ENCODE results near the gene KLHDC1.
"Not testable (repeated sequence)": the region's sequence is repeated elsewhere in the genome, so short reads cannot be mapped to it uniquely, and the experiment has no call there.

Gene KLHDC1

GRCh38 chr14:49692811-49693734 lies at the start of gene KLHDC1:
KLHDC1 (plus strand) TSS chr14:49693120; CDS start chr14:49693195, 75 bp downstream.
- TF ChIP-seq EZH2 (IDR thresholded peaks at IDR 0.05; ENCODE audit: borderline replicate concordance, low read length) = no peak
- no peak for TF ChIP-seq CTCF (IDR thresholded peaks at IDR 0.05; ENCODE audit: low read length)
- Histone ChIP-seq H3K4me1 (ENCODE audit: insufficient read depth, low read length, severe bottlenecking) (peaks cover 36% of the 10 kb centered on the region), H3K4me3 (ENCODE audit: low read depth, low read length, poor library complexity, severe bottlenecking) (peak within 1 kb of the TSS; percentile 74), H3K9me3 (ENCODE audit: low read length) (no peaks in the 10 kb centered on the region), H3K27me3 (ENCODE audit: insufficient read depth, low read length) (no peaks in the 10 kb centered on the region), H3K9me2 (ENCODE audit: low read depth, low read length) (no peaks in the 10 kb centered on the region), H3K27ac (ENCODE audit: low read depth, low read length, poor library complexity, severe bottlenecking) (no peak within 1 kb of the TSS), H4K20me1 (ENCODE audit: insufficient read depth, low read length) (no peaks in the 10 kb centered on the region), H3K36me3 (ENCODE audit: insufficient read depth, low read length) (no peaks in the 10 kb centered on the region), H3K79me2 (ENCODE audit: insufficient read depth, low read length) (no peaks in the 10 kb centered on the region), H3F3A (ENCODE audit: insufficient read depth, low read length) (no peaks in the 10 kb centered on the region), H3K4me2 (ENCODE audit: low read length) (peak within 1 kb of the TSS; percentile 78), H2AFZ (ENCODE audit: low read length) (peak within 1 kb of the TSS; percentile 23; the same call in 1 of the 2 replicates), H3K9ac (ENCODE audit: low read length) (peak within 1 kb of the TSS; percentile 71)

GRCh38 chr14:49653508-49653907 lies 39.4 kb upstream of the KLHDC1 start:
- no peak for TF ChIP-seq CTCF (IDR thresholded peaks at IDR 0.05; ENCODE audit: low read length)
- TF ChIP-seq EZH2 (IDR thresholded peaks at IDR 0.05; ENCODE audit: borderline replicate concordance, low read length) = no peak
- H3K4me1 ChIP-seq (ENCODE audit: insufficient read depth, low read length, severe bottlenecking) = no peaks in the 10 kb centered on the region
- no peak overlapping the region for H3K4me2 ChIP-seq (ENCODE audit: low read length)
- H3K9me3 ChIP-seq (ENCODE audit: low read length) = no peaks in the 10 kb centered on the region
- peaks cover 36% of the 10 kb centered on the region for H3K36me3 ChIP-seq (ENCODE audit: insufficient read depth, low read length)
- H3K27me3 ChIP-seq (ENCODE audit: insufficient read depth, low read length) = no peaks in the 10 kb centered on the region
- H4K20me1 ChIP-seq (ENCODE audit: insufficient read depth, low read length) = no peaks in the 10 kb centered on the region
- H3K9ac ChIP-seq (ENCODE audit: low read length) = no peak overlapping the region
- H3K27ac ChIP-seq (ENCODE audit: low read depth, low read length, poor library complexity, severe bottlenecking) = no peak overlapping the region
- no peak overlapping the region for H3K4me3 ChIP-seq (ENCODE audit: low read depth, low read length, poor library complexity, severe bottlenecking)
- H3F3A ChIP-seq (ENCODE audit: insufficient read depth, low read length) = no peaks in the 10 kb centered on the region
- no peaks in the 10 kb centered on the region for H3K9me2 ChIP-seq (ENCODE audit: low read depth, low read length)
- H2AFZ ChIP-seq (ENCODE audit: low read length) = no peak overlapping the region
- no peaks in the 10 kb centered on the region for H3K79me2 ChIP-seq (ENCODE audit: insufficient read depth, low read length)

GRCh38 chr14:49654511-49654910 lies 38.4 kb upstream of the KLHDC1 start:
- no peak overlapping the region for H3K4me2 ChIP-seq (ENCODE audit: low read length)
- H3K9ac ChIP-seq (ENCODE audit: low read length) = no peak overlapping the region
- no peaks in the 10 kb centered on the region for H3K9me3 ChIP-seq (ENCODE audit: low read length)
- H3K9me2 ChIP-seq (ENCODE audit: low read depth, low read length) = no peaks in the 10 kb centered on the region
- no peaks in the 10 kb centered on the region for H3K79me2 ChIP-seq (ENCODE audit: insufficient read depth, low read length)
- H3K27me3 ChIP-seq (ENCODE audit: insufficient read depth, low read length) = no peaks in the 10 kb centered on the region
- no peak overlapping the region for H2AFZ ChIP-seq (ENCODE audit: low read length)
- peaks cover 32% of the 10 kb centered on the region for H3K36me3 ChIP-seq (ENCODE audit: insufficient read depth, low read length)
- no peak overlapping the region for H3K27ac ChIP-seq (ENCODE audit: low read depth, low read length, poor library complexity, severe bottlenecking)
- no peaks in the 10 kb centered on the region for H3F3A ChIP-seq (ENCODE audit: insufficient read depth, low read length)
- H4K20me1 ChIP-seq (ENCODE audit: insufficient read depth, low read length) = no peaks in the 10 kb centered on the region
- H3K4me3 ChIP-seq (ENCODE audit: low read depth, low read length, poor library complexity, severe bottlenecking) = no peak overlapping the region
- TF ChIP-seq EZH2 (IDR thresholded peaks at IDR 0.05; ENCODE audit: borderline replicate concordance, low read length) (no peak), CTCF (IDR thresholded peaks at IDR 0.05; ENCODE audit: low read length) (no peak)
- H3K4me1 ChIP-seq (ENCODE audit: insufficient read depth, low read length, severe bottlenecking) = no peaks in the 10 kb centered on the region

- not testable (repeated sequence) for H3K4me1 ChIP-seq (ENCODE audit: insufficient read depth, low read length, severe bottlenecking); H3K27me3 ChIP-seq (ENCODE audit: insufficient read depth, low read length); H3K9me2 ChIP-seq (ENCODE audit: low read depth, low read length); H2AFZ ChIP-seq (ENCODE audit: low read length); H3K27ac ChIP-seq (ENCODE audit: low read depth, low read length, poor library complexity, severe bottlenecking); H3K9me3 ChIP-seq (ENCODE audit: low read length); H3K4me3 ChIP-seq (ENCODE audit: low read depth, low read length, poor library complexity, severe bottlenecking); H3K4me2 ChIP-seq (ENCODE audit: low read length); H3K79me2 ChIP-seq (ENCODE audit: insufficient read depth, low read length); H4K20me1 ChIP-seq (ENCODE audit: insufficient read depth, low read length); H3K9ac ChIP-seq (ENCODE audit: low read length); H3F3A ChIP-seq (ENCODE audit: insufficient read depth, low read length)
- peaks cover 29% of the 10 kb centered on the region for H3K36me3 ChIP-seq (ENCODE audit: insufficient read depth, low read length)
Measured at GRCh38 chr14:49657500-49657899, 35.4 kb upstream of the KLHDC1 start.
